Uterus (tissue), 2 donors: ENCODE measurements around the gene PPP2R2B.

ENCODE experiments used
- CTCF ChIP-seq, 4 experiments: fragments of 200-600 bp in 2 of 4; fragments of 450-650 bp in 2 of 4; sonication (generic) in 2 of 4; IDR thresholded peaks; one replicate each; pipeline ENCODE4 v1.5.1; 2016 to 2019; ENCODE audit warnings: antibody characterized with exemption in 4 of 4, mild to moderate bottlenecking in 2 of 4, moderate library complexity in 1 of 4
- POLR2A ChIP-seq, 2 donors: fragments of 450-650 bp; IDR thresholded peaks; one replicate each; pipeline ENCODE4 v1.6.1; 2016; ENCODE audit warnings: antibody characterized with exemption in 2 of 2, mild to moderate bottlenecking in 1 of 2, moderate library complexity in 1 of 2

GRCh38 chr5:146909255-146910068 lies 30.9 kb upstream of the PPP2R2B start:
- TF ChIP-seq CTCF (IDR thresholded peaks at IDR 0.05) (no peak), POLR2A (IDR thresholded peaks at IDR 0.05) (no peak)
